ENCODE results near the gene RBFOX2. TPM values are rescaled to one million over a fixed set of nuclear protein-coding genes. Genes with fewer than 3 reads are reported as not detected.

The RBFOX2 gene
- total RNA-seq, 1 experiment from 2014 or later: 91.1 TPM

DNA sequence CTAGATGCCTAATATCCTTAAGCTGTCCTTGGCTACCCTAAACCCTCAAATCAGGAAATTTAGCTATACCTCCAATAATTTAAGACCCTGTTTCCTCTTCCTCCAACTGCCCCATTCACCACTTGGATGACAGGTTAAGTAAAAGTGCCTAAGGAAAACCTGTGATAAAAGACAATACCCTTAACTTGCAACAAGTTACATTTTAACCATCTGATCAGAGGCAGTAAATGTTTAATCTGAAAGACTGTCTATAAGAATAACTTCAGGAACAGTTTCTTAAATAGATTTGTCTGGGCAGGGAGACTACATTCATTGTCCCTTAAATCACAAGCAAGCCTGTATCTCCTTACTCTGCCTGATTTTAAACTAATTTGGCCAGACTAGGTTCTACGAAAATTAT, 181.8 kb downstream of the RBFOX2 start:
- DNase-seq: no peak
- H3K27me3 ChIP-seq (replicated peaks; ENCODE audit: control insufficient read depth, insufficient read depth, low read length): no peaks in the 10 kb centered on the region
- H3K4me3 Mint-ChIP-seq (ENCODE audit: unreplicated experiment): peak overlapping the region; percentile 33
- H3K4me1 Mint-ChIP-seq (ENCODE audit: low read depth, unreplicated experiment): peaks cover 41% of the 10 kb centered on the region
- no peaks in the 10 kb centered on the region for H3K36me3 ChIP-seq (ENCODE audit: control insufficient read depth, insufficient read depth, low read length)
- H3K4me1 ChIP-seq: peaks cover 54% of the 10 kb centered on the region
- H3K36me3 Mint-ChIP-seq (ENCODE audit: insufficient read depth, unreplicated experiment): no peaks in the 10 kb centered on the region
- H3K4me3 ChIP-seq (ENCODE audit: low read depth, low read length): no peak overlapping the region
- no peaks in the 10 kb centered on the region for H3K9me3 Mint-ChIP-seq (ENCODE audit: unreplicated experiment)
- H3K27me3 Mint-ChIP-seq (ENCODE audit: insufficient read depth, unreplicated experiment): no peaks in the 10 kb centered on the region
- intact Hi-C loops (cut with micrococcal nuclease; ENCODE audit: unreplicated experiment): loop anchor here (10.0 kb wide), 1 partner anchor 278 kb away; no protein-coding TSS in a partner anchor
- TF ChIP-seq, protein P1, sequence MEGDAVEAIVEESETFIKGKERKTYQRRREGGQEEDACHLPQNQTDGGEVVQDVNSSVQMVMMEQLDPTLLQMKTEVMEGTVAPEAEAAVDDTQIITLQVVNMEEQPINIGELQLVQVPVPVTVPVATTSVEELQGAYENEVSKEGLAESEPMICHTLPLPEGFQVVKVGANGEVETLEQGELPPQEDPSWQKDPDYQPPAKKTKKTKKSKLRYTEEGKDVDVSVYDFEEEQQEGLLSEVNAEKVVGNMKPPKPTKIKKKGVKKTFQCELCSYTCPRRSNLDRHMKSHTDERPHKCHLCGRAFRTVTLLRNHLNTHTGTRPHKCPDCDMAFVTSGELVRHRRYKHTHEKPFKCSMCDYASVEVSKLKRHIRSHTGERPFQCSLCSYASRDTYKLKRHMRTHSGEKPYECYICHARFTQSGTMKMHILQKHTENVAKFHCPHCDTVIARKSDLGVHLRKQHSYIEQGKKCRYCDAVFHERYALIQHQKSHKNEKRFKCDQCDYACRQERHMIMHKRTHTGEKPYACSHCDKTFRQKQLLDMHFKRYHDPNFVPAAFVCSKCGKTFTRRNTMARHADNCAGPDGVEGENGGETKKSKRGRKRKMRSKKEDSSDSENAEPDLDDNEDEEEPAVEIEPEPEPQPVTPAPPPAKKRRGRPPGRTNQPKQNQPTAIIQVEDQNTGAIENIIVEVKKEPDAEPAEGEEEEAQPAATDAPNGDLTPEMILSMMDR (IDR thresholded peaks at IDR 0.05; ENCODE audit: insufficient read depth in 1 of 2, low read depth in 1 of 2, low read length in 1 of 2, severe bottlenecking in 1 of 2, unreplicated experiment in 1 of 2): no peak
- POLR2A ChIA-PET: no interaction called here
- no peaks in the 10 kb centered on the region for H3K9me3 ChIP-seq
- CTCF ChIA-PET: interaction anchor here (1.1 kb wide), 1 partner anchor 69 kb away, joined by 3 read pairs; no protein-coding TSS in a partner anchor
- BruUV-seq (replicated peaks): no TSS peak
- no peak overlapping the region for H3K27ac Mint-ChIP-seq (ENCODE audit: unreplicated experiment)

GRCh38 chr22:35844886-35845285, 183.7 kb downstream of the RBFOX2 start:
- no peak overlapping the region for H3K4me3 ChIP-seq (ENCODE audit: low read depth, low read length)
- H3K9me3 Mint-ChIP-seq (ENCODE audit: unreplicated experiment): no peaks in the 10 kb centered on the region
- no TSS peak for BruUV-seq (replicated peaks)
- no peaks in the 10 kb centered on the region for H3K27me3 Mint-ChIP-seq (ENCODE audit: insufficient read depth, unreplicated experiment)
- no peaks in the 10 kb centered on the region for H3K27me3 ChIP-seq (replicated peaks; ENCODE audit: control insufficient read depth, insufficient read depth, low read length)
- POLR2A ChIA-PET: no interaction called here
- TF ChIP-seq, protein P1 (IDR thresholded peaks at IDR 0.05; ENCODE audit: insufficient read depth in 1 of 2, low read depth in 1 of 2, low read length in 1 of 2, severe bottlenecking in 1 of 2, unreplicated experiment in 1 of 2): no peak
- H3K36me3 Mint-ChIP-seq (ENCODE audit: insufficient read depth, unreplicated experiment): peaks cover 8% of the 10 kb centered on the region
- no peaks in the 10 kb centered on the region for H3K9me3 ChIP-seq
- no peak overlapping the region for H3K27ac Mint-ChIP-seq (ENCODE audit: unreplicated experiment)
- H3K4me1 ChIP-seq: peaks cover 41% of the 10 kb centered on the region
- CTCF ChIA-PET: no interaction called here
- peaks cover 36% of the 10 kb centered on the region for H3K4me1 Mint-ChIP-seq (ENCODE audit: low read depth, unreplicated experiment)
- intact Hi-C loops (cut with micrococcal nuclease; ENCODE audit: unreplicated experiment): loop anchor here (5.0 to 10.0 kb wide), 3 partner anchors 42 to 280 kb away; no protein-coding TSS in a partner anchor
- no peak overlapping the region for H3K4me3 Mint-ChIP-seq (ENCODE audit: unreplicated experiment)
- no peak for DNase-seq
- no peaks in the 10 kb centered on the region for H3K36me3 ChIP-seq (ENCODE audit: control insufficient read depth, insufficient read depth, low read length)

DNA sequence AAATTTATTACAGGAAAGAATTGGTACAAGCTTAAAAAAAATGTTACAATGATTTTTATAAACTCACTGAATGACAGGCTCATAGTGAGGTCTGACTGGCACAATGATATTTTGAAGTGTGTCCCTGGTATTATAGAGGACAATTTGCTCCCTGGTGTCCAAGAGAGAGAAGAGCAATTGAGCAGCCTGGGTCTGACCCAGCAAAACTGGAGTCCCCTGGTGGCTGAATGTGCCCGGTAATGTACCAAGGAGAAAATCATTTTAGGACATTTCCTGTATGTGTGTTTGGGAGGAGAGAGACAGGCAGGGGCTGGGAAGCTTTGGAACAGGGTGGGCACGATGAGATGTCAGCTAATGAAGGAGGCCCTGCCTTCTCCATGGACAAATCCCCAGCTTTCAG, 185.7 kb downstream of the RBFOX2 start:
- H3K27ac Mint-ChIP-seq (ENCODE audit: unreplicated experiment): no peak overlapping the region
- DNase-seq: peak; percentile 44 to 62
- intact Hi-C loops (cut with micrococcal nuclease; ENCODE audit: unreplicated experiment): loop anchor here (5.0 to 10.0 kb wide), 3 partner anchors 44 to 282 kb away; no protein-coding TSS in a partner anchor
- Histone ChIP-seq H3K9me3 (no peaks in the 10 kb centered on the region), H3K27me3 (replicated peaks; ENCODE audit: control insufficient read depth, insufficient read depth, low read length) (no peaks in the 10 kb centered on the region), H3K4me3 (ENCODE audit: low read depth, low read length) (no peak overlapping the region), H3K36me3 (ENCODE audit: control insufficient read depth, insufficient read depth, low read length) (no peaks in the 10 kb centered on the region), H3K4me1 (peaks cover 33% of the 10 kb centered on the region)
- H3K4me3 Mint-ChIP-seq (ENCODE audit: unreplicated experiment): no peak overlapping the region
- H3K36me3 Mint-ChIP-seq (ENCODE audit: insufficient read depth, unreplicated experiment): peaks cover 8% of the 10 kb centered on the region
- H3K27me3 Mint-ChIP-seq (ENCODE audit: insufficient read depth, unreplicated experiment): no peaks in the 10 kb centered on the region
- TF ChIP-seq, protein P1 (IDR thresholded peaks at IDR 0.05; ENCODE audit: insufficient read depth in 1 of 2, low read depth in 1 of 2, low read length in 1 of 2, severe bottlenecking in 1 of 2, unreplicated experiment in 1 of 2): peak; percentile 47 to 72
- ChIA-PET POLR2A (interaction anchor here (0.5 kb wide), 1 partner anchor 8 kb away, joined by 3 read pairs; no protein-coding TSS in a partner anchor), CTCF (no interaction called here)
- BruUV-seq (replicated peaks): no TSS peak
- no peaks in the 10 kb centered on the region for H3K9me3 Mint-ChIP-seq (ENCODE audit: unreplicated experiment)
- H3K4me1 Mint-ChIP-seq (ENCODE audit: low read depth, unreplicated experiment): peaks cover 33% of the 10 kb centered on the region

All from Caco-2 (cell line).